Neural cell (in vitro differentiated cells): ENCODE results near the gene PDHX. TPM values are rescaled to one million over a fixed set of nuclear protein-coding genes. Genes with fewer than 3 reads are reported as not detected.

Experiments
- H2AFZ ChIP-seq: fragments of 200-600, 300-800 bp; sonication (generic), shearing (Covaris generic); 2 replicates; pipeline ENCODE4 v1.6.0; 2014; ENCODE audit warnings: low read depth, mild to moderate bottlenecking, antibody characterized with exemption, low read length, moderate library complexity
- H3F3A ChIP-seq: fragments of 200-600 bp; shearing (Covaris generic); 2 replicates; pipeline ENCODE4 v1.6.1; 2016; ENCODE audit warnings: mild to moderate bottlenecking, moderate library complexity, mixed read lengths, antibody characterized with exemption, low read length; ENCODE audit not compliant: insufficient read depth, poor library complexity, severe bottlenecking
- H3K27ac ChIP-seq: fragments of 200-600, 300-800 bp; sonication (generic), shearing (Covaris generic); 2 replicates; pipeline ENCODE4 v1.5.1; 2014; ENCODE audit warnings: mild to moderate bottlenecking, low read length, moderate library complexity
- H3K27me3 ChIP-seq: fragments of 300-800, 200-600 bp; sonication (generic), shearing (Covaris generic); 2 replicates; pipeline ENCODE4 v1.6.0; 2014; ENCODE audit warnings: mild to moderate bottlenecking, low read depth, low read length, moderate library complexity; ENCODE audit not compliant: insufficient read depth
- H3K36me3 ChIP-seq: fragments of 300-800, 200-600 bp; sonication (generic), shearing (Covaris generic); 2 replicates; pipeline ENCODE4 v1.5.1; 2014; ENCODE audit warnings: mild to moderate bottlenecking, antibody characterized with exemption, low read length, moderate library complexity; ENCODE audit not compliant: insufficient read depth
- H3K4me2 ChIP-seq: fragments of 300-800, 200-600 bp; sonication (generic), shearing (Covaris generic); 2 replicates; pipeline ENCODE4 v1.6.0; 2014; ENCODE audit warnings: mild to moderate bottlenecking, low read length
- H3K4me3 ChIP-seq: fragments of 300-800, 200-600 bp; sonication (generic), shearing (Covaris generic); 2 replicates; pipeline ENCODE4 v1.5.1; 2014; ENCODE audit warnings: mild to moderate bottlenecking, low read length, moderate library complexity
- H3K79me2 ChIP-seq: fragments of 200-600 bp; shearing (Covaris generic); replicated peaks from 2 replicates; pipeline ENCODE4 v1.6.0; 2014; ENCODE audit warnings: mild to moderate bottlenecking, low read length, moderate library complexity; ENCODE audit not compliant: insufficient read depth
- H3K9ac ChIP-seq: fragments of 300-800, 200-600 bp; sonication (generic), shearing (Covaris generic); 2 replicates; pipeline ENCODE4 v1.6.1; 2016; ENCODE audit warnings: mild to moderate bottlenecking, low read length, mixed read lengths
- H3K9me2 ChIP-seq: fragments of 200-600 bp; shearing (Covaris generic); 2 replicates; pipeline ENCODE4 v1.6.1; 2016; ENCODE audit warnings: mild to moderate bottlenecking, low read length, mixed read lengths; ENCODE audit not compliant: insufficient read depth
- H3K9me3 ChIP-seq: fragments of 200-600, 300-800 bp; sonication (generic), shearing (Covaris generic); 2 replicates; pipeline ENCODE4 v1.6.1; 2016; ENCODE audit warnings: mild to moderate bottlenecking, mixed run types, low read length, moderate library complexity, mixed read lengths
- H4K20me1 ChIP-seq: fragments of 200-600 bp; shearing (Covaris generic); 2 replicates; pipeline ENCODE4 v1.6.1; 2016; ENCODE audit warnings: mild to moderate bottlenecking, mixed run types; ENCODE audit not compliant: insufficient read depth
- EP300 ChIP-seq: fragments of 450-650 bp; conservative IDR thresholded peaks from 2 replicates; pipeline ENCODE4 v1.6.1; 2014; ENCODE audit warnings: antibody characterized with exemption, mild to moderate bottlenecking, moderate library complexity; ENCODE audit not compliant: poor library complexity, severe bottlenecking
- EZH2 ChIP-seq: fragments of 200-600, 300-800 bp; shearing (Covaris generic), sonication (generic); IDR thresholded peaks from 2 replicates; pipeline ENCODE4 v1.6.1; 2014; ENCODE audit warnings: antibody characterized with exemption, low read length, borderline replicate concordance, mild to moderate bottlenecking; ENCODE audit not compliant: insufficient read depth, poor library complexity, severe bottlenecking
- MXI1 ChIP-seq: fragments of 450-650 bp; conservative IDR thresholded peaks from 2 replicates; pipeline ENCODE4 v1.6.1; 2014; ENCODE audit warnings: antibody characterized with exemption, mild to moderate bottlenecking; ENCODE audit not compliant: poor library complexity, severe bottlenecking
- POLR2AphosphoS5 ChIP-seq: IDR thresholded peaks from 2 replicates; pipeline ENCODE4 v1.6.1; 2012
- RAD21 ChIP-seq: fragments of 450-650 bp; conservative IDR thresholded peaks from 2 replicates; pipeline ENCODE4 v1.6.1; 2014; ENCODE audit warnings: antibody characterized with exemption, mild to moderate bottlenecking, moderate library complexity
- SMC3 ChIP-seq: fragments of 450-650 bp; conservative IDR thresholded peaks from 2 replicates; pipeline ENCODE4 v1.6.1; 2014; ENCODE audit warnings: antibody characterized with exemption, mild to moderate bottlenecking, moderate library complexity; ENCODE audit not compliant: poor library complexity
- TAF1 ChIP-seq: IDR thresholded peaks from 2 replicates; pipeline ENCODE4 v1.6.1; 2012; ENCODE audit warnings: low read depth
- polyA plus RNA-seq: library from polyadenylated mRNA; depleted of rRNA; stranded (reverse); fragments of >200 nt; gene quantifications from 2 replicates; pipeline ENCODE4 v1.2.3, GENCODE V29; 2014
- TF ChIP-seq, protein P1 (sequence below): IDR thresholded peaks from 2 replicates; pipeline ENCODE4 v1.6.1; 2012; ENCODE audit warnings: borderline replicate concordance
- TF ChIP-seq, protein P2 (sequence below): fragments of 450-650 bp; IDR thresholded peaks from 2 replicates; pipeline ENCODE4 v1.5.1; 2014; ENCODE audit warnings: antibody characterized with exemption, mild to moderate bottlenecking, moderate library complexity; ENCODE audit not compliant: poor library complexity, severe bottlenecking

The PDHX gene
- polyA plus RNA-seq, 1 donor from 2014 or later = 59.8 TPM

DNA sequence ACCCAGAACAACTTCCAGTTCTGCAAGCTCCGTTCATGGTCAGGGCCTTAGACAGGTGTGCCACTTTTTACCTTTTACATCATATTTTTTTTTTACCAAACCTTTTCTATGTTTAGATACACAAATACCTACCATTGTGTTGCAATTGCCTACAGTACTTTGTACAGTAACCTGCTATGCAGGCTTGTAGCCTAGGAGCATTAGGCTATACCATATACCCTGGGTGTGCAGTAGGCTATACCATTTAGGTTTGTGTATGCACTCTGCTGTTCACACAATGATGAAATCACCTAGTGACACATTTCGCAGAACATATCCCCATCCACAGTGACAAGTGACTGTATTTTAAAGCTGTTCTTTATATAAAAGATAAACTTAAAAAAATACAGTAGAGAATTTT is 29.8 kb upstream of the PDHX start:
- Histone ChIP-seq H4K20me1 (no peaks in the 10 kb centered on the region), H3K79me2 (no peaks in the 10 kb centered on the region), H3F3A (no peaks in the 10 kb centered on the region), H2AFZ (no peak overlapping the region), H3K4me3 (no peak overlapping the region), H3K9me2 (no peaks in the 10 kb centered on the region), H3K9ac (no peak overlapping the region), H3K36me3 (peaks cover 7% of the 10 kb centered on the region), H3K9me3 (no peaks in the 10 kb centered on the region), H3K4me2 (no peak overlapping the region), H3K27ac (no peak overlapping the region), H3K27me3 (no peaks in the 10 kb centered on the region)
- TF ChIP-seq, protein P1, sequence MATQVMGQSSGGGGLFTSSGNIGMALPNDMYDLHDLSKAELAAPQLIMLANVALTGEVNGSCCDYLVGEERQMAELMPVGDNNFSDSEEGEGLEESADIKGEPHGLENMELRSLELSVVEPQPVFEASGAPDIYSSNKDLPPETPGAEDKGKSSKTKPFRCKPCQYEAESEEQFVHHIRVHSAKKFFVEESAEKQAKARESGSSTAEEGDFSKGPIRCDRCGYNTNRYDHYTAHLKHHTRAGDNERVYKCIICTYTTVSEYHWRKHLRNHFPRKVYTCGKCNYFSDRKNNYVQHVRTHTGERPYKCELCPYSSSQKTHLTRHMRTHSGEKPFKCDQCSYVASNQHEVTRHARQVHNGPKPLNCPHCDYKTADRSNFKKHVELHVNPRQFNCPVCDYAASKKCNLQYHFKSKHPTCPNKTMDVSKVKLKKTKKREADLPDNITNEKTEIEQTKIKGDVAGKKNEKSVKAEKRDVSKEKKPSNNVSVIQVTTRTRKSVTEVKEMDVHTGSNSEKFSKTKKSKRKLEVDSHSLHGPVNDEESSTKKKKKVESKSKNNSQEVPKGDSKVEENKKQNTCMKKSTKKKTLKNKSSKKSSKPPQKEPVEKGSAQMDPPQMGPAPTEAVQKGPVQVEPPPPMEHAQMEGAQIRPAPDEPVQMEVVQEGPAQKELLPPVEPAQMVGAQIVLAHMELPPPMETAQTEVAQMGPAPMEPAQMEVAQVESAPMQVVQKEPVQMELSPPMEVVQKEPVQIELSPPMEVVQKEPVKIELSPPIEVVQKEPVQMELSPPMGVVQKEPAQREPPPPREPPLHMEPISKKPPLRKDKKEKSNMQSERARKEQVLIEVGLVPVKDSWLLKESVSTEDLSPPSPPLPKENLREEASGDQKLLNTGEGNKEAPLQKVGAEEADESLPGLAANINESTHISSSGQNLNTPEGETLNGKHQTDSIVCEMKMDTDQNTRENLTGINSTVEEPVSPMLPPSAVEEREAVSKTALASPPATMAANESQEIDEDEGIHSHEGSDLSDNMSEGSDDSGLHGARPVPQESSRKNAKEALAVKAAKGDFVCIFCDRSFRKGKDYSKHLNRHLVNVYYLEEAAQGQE = no peak
- TF ChIP-seq MXI1 = no peak
- no peak for TF ChIP-seq EP300
- no peak for TF ChIP-seq EZH2

GRCh38 chr11:34887260-34887659 is 29.2 kb upstream of the PDHX start:
- Histone ChIP-seq H2AFZ (no peak overlapping the region), H4K20me1 (no peaks in the 10 kb centered on the region), H3K27ac (no peak overlapping the region), H3K36me3 (peaks cover 4% of the 10 kb centered on the region), H3F3A (no peaks in the 10 kb centered on the region), H3K9me2 (no peaks in the 10 kb centered on the region), H3K4me2 (no peak overlapping the region), H3K9me3 (no peaks in the 10 kb centered on the region), H3K79me2 (no peaks in the 10 kb centered on the region), H3K4me3 (no peak overlapping the region), H3K27me3 (no peaks in the 10 kb centered on the region), H3K9ac (no peak overlapping the region)
- TF ChIP-seq EP300 (no peak), SMC3 (no peak), TAF1 (no peak), MXI1 (no peak), EZH2 (no peak), POLR2AphosphoS5 (no peak), RAD21 (no peak)
- TF ChIP-seq, protein P2, sequence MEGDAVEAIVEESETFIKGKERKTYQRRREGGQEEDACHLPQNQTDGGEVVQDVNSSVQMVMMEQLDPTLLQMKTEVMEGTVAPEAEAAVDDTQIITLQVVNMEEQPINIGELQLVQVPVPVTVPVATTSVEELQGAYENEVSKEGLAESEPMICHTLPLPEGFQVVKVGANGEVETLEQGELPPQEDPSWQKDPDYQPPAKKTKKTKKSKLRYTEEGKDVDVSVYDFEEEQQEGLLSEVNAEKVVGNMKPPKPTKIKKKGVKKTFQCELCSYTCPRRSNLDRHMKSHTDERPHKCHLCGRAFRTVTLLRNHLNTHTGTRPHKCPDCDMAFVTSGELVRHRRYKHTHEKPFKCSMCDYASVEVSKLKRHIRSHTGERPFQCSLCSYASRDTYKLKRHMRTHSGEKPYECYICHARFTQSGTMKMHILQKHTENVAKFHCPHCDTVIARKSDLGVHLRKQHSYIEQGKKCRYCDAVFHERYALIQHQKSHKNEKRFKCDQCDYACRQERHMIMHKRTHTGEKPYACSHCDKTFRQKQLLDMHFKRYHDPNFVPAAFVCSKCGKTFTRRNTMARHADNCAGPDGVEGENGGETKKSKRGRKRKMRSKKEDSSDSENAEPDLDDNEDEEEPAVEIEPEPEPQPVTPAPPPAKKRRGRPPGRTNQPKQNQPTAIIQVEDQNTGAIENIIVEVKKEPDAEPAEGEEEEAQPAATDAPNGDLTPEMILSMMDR = no peak

GRCh38 chr11:34890089-34890488 is 26.3 kb upstream of the PDHX start:
- H3K27ac ChIP-seq = no peak overlapping the region
- H3K79me2 ChIP-seq = no peaks in the 10 kb centered on the region
- H3K9ac ChIP-seq = no peak overlapping the region
- H4K20me1 ChIP-seq = no peaks in the 10 kb centered on the region
- H2AFZ ChIP-seq = no peak overlapping the region
- no peak overlapping the region for H3K4me2 ChIP-seq
- H3F3A ChIP-seq = no peaks in the 10 kb centered on the region
- TF ChIP-seq MXI1 = no peak
- no peak for TF ChIP-seq TAF1
- TF ChIP-seq EZH2 = no peak
- TF ChIP-seq, protein P2 = no peak
- no peaks in the 10 kb centered on the region for H3K27me3 ChIP-seq
- H3K4me3 ChIP-seq = no peak overlapping the region
- peaks cover 4% of the 10 kb centered on the region for H3K36me3 ChIP-seq
- no peaks in the 10 kb centered on the region for H3K9me2 ChIP-seq
- H3K9me3 ChIP-seq = no peaks in the 10 kb centered on the region
